HG03460 (cell line): ENCODE measurements around the gene PLXNB3.

Source experiments
- ATAC-seq: cut with Tn5 transposase; IDR thresholded peaks from one replicate; pipeline ENCODE4 v1.9.1; 2021; ENCODE audit not compliant: unreplicated experiment

Gene PLXNB3

DNA sequence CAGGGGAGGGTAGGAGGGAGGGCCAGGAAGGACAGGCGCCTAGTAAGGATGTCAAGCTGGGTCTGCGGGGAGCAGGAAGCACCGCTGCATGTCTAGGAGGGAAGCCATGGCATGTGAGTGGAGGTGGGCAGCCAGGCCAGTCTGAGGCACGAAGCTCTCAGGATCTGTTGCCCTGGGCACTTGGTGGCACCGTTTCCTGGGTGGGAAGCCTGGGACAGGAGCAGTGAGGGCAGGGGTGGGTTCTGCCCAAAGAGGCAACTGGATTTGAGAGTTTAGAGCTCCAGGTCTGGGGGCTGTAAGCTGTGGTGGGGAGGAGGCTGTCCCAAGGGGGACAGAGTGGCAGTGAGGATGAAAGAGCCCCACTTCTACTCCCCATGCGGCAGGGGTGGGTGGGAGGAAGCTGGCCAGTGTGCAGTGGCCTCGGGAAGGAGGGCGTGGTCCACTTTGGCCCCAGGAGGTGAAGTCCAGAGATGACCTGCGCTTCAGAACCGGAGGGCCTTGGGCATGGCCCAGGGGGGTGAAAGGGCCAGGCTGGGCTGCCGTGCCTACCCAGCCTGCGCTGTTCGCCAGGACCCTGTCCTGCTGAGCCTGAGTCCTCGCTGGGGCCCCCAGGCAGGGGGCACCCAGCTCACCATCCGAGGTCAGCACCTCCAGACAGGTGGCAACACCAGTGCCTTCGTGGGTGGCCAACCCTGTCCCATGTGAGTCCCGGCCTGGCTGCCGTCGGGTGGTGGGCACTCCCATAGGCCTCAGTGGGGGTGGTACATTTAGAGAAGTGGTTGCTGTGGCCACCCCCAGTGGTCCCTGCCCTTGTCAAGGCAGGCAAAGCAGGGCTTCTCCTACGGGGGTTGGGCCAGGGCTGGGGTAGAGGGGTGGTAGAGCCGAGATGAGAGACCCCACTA, 8.5 kb downstream of the PLXNB3 start:
- ATAC-seq: no peak

- ATAC-seq: no peak
Measured at GRCh38 chrX:153773218-153773611, 9.2 kb downstream of the PLXNB3 start.

DNA sequence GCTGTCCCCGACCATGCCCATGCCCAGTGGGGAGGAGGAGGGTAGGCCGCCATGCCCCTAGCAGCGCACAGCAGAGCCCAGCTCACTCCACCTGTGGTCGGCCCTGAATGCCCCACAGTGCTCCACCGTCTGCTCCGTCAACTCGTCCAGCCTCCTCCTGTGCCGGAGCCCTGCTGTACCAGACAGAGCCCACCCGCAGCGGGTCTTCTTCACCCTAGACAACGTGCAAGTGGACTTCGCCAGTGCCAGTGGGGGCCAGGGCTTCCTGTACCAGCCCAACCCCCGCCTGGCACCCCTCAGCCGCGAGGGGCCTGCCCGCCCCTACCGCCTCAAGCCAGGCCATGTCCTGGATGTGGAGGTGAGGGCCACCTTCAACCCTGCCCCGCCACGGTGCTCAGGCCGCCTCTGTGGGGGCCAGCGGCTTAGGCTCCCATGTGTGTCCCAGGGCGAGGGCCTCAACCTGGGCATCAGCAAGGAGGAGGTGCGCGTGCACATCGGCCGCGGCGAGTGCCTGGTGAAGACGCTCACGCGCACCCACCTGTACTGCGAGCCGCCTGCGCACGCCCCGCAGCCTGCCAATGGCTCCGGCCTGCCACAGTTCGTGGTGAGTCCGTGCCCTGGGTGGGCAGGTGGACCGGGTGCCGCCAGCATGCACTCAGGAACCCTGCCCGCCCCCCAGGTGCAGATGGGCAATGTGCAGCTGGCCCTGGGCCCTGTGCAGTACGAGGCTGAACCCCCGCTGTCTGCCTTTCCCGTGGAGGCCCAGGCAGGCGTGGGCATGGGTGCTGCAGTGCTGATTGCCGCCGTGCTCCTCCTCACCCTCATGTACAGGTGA, 9.9 kb downstream of the PLXNB3 start:
- ATAC-seq: no peak

DNA sequence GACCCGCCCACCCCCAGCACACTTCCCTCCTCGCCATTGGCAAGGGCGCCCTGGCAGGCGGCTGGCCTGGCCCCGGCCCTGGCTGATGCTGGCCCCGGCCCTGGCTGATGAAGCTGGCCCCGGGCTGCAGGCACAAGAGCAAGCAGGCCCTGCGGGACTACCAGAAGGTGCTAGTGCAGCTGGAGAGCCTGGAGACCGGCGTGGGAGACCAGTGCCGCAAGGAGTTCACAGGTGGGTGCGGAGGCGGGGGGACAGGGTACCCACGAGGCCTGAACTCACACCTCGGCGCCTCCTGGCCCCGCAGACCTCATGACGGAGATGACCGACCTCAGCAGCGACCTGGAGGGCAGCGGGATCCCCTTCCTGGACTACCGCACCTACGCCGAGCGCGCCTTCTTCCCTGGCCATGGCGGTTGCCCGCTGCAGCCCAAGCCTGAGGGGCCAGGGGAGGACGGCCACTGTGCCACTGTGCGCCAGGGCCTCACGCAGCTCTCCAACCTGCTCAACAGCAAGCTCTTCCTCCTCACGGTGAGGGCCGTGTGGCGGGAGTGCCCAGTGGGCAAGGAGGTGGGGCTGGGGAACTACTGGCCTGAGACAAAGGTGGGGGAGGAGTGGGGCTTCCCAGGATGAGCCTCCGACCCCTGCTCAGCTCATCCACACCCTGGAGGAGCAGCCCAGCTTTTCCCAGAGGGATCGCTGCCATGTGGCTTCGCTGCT, 10.7 kb downstream of the PLXNB3 start:
- no peak for ATAC-seq

DNA sequence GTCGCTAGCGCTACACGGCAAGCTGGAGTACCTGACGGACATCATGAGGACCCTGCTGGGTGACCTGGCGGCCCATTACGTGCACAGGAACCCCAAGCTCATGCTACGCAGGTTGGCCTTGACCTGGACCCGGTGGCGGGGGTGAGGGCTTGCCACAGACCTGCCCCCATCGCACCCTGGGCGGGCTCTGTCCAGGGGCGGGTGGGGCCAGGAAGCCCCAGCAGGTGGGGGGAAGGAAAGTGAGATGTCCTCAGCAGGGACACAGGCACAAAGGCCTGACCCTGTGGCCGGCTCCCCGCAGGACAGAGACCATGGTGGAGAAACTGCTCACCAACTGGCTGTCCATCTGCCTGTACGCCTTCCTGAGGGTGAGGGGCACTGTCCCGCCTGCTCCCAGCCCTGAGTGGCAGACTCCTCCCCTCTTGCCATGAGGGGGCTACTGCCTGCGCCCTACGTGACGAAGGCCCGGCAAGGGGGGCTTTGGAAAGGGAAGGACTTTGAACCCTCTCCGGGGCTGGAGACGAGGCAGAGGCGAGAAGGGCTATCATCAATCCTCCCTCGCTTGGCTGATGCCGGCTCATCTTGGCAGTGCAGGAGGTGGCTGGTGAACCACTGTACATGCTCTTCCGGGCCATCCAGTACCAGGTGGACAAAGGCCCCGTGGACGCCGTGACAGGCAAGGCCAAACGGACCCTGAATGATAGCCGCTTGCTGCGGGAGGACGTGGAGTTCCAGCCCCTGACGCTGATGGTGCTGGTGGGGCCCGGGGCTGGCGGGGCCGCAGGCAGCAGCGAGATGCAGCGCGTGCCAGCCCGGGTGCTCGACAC, 11.5 kb downstream of the PLXNB3 start:
- no peak for ATAC-seq

DNA sequence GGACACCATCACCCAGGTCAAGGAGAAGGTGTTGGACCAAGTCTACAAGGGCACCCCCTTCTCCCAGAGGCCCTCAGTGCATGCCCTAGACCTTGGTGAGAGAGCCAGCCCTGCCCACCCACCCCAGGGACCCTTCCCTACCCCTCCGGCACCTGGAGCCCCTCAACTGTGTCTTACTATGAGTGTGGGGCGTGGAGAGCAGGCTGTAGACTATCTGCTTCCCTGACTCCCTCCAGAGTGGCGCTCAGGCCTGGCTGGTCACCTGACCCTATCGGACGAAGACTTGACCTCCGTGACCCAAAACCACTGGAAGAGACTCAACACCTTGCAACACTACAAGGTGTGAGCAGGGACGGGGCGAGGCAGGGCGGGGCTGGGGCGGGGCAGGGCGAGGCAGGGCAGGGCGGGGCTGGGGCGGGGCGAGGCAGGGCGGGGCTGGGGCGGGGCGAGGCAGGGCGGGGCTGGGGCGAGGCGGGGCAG, 12.1 kb downstream of the PLXNB3 start:
- no peak for ATAC-seq

DNA sequence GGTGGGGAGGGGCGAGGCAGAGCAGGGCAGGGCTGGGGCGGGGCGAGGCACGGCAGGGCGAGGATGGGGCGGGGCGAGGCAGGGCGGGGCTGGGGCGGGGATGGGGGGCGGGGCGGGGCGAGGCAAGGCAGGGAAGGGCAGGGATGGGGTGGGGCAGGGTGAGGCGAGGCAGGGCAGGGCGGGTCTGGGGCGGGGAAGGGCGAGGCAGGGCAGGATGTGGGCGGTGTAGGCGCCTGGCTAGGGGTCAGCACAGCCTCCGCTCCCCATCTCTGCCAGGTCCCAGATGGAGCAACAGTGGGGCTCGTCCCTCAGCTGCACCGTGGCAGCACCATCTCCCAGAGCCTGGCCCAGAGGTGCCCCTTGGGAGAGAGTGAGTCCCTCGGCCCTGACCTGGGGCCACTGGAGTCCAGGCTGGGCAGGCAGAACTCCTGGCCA, 12.6 kb downstream of the PLXNB3 start:
- no peak for ATAC-seq

DNA sequence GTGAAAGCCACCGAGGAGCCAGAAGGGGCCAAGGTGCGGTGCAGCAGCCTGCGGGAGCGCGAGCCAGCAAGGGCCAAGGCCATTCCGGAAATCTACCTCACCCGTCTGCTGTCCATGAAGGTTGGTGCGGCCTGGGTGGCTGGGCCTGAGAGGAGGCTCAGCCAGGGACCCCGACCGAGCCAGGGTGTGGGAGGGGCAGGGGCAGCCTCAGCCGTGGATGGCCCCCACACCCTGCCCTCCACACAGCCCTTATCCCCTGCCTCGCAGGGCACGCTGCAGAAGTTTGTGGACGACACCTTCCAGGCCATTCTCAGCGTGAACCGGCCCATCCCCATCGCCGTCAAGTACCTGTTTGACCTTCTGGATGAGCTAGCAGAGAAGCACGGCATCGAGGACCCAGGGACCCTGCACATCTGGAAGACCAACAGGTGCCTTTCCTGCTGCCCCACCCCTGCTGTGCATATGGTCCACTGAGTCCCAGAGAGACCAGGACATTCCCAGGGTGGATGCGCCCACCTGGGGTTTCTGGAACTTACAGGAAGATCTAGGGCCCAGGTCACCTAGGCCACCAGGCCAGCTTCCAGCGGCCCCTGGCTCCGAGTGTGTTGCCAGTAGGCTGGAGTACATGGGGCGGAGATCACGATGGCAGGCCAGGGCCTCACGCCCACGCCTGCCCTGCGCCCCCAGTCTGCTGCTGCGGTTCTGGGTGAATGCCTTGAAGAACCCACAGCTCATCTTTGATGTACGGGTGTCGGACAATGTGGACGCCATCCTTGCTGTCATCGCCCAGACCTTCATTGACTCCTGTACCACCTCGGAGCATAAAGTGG, 13.4 kb downstream of the PLXNB3 start:
- ATAC-seq: no peak

- ATAC-seq: no peak
Measured at GRCh38 chrX:153778181-153778580, 14.1 kb downstream of the PLXNB3 start.

DNA sequence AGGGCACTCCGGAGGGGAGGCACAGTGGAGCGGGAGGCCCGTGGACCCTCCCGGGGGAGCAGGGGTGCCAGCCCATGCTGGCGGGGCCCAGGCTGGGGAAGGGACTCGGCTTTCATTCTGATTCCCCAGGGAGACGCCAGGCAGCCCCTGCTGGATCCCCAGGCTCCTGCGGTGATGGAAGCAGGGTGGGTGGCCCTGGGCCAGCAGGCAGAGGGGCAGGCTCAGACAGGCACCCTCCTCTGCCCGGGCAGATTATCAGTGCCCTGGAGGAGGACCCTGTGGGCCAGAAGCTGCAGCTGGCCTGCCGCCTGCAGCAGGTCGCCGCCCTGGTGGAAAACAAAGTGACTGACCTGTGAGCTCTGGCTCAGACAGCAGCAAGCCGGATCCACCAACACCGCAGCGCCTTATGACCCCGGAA, 14.6 kb downstream of the PLXNB3 start:
- ATAC-seq: no peak

GRCh38 chrX:153779891-153780677, 16.0 kb downstream of the PLXNB3 start:
- ATAC-seq: no peak

DNA sequence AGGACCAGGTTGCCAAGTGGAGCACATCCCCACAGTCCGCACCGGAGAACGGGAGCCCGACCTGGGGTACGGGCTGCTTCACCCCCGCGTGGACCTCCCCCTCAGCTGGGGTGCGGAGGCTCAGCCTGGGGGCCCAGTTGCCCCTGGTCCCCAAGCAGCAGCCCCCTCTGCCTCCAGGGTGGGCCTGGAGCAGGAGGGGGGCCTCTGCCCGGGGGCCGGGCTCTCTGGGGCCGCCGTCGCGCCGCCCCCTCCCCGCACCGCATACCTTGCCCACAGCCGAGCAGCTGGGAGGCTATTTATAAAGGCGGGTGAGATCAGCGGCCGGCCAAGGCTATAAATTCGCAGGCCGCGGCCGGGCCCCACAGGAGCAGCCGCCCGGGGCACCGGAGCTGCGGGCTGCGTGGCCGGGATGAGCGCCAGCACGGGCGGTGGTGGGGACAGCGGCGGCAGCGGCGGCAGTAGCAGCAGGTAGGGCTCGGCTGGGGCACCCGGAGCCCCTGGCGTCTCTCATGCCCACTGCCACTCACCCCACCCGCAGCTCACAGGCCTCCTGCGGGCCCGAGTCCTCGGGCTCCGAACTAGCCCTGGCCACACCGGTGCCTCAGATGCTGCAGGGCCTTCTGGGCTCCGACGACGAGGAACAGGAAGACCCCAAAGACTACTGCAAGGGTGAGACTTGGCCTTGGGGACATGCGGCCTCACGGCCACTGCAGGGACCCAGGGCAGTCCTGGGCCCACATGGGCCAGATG, 16.8 kb downstream of the PLXNB3 start, which contains the start of gene SRPK3:
SRPK3 (plus strand) TSS at position 364 of the 750 bp plus-strand sequence; CDS start at position 410, 46 bp downstream.
- no peak for ATAC-seq

- no peak for ATAC-seq
Measured at GRCh38 chrX:153781428-153782047, 17.5 kb downstream of the PLXNB3 start.

DNA sequence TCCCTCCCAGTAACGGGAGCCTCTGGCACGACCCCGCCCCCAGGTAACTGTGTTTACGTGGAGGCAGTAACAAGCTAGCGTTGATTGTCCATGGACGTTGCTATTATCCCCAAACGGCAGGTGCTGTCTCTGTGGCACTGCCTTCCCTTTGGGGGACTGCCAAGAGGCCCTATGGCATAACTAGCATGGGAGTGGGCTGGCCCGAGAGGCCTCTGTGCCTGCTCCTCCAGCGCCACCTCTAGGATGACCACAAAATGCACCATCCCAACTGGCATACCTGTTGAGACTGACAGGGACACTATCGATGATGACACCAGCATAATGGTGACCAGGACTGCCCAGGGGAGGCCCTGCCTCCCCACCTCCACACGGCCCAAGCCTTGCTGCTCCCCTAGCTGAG, 18.3 kb downstream of the PLXNB3 start:
- ATAC-seq: no peak

- ATAC-seq: no peak
Measured at GRCh38 chrX:153782871-153783270, 18.8 kb downstream of the PLXNB3 start.

DNA sequence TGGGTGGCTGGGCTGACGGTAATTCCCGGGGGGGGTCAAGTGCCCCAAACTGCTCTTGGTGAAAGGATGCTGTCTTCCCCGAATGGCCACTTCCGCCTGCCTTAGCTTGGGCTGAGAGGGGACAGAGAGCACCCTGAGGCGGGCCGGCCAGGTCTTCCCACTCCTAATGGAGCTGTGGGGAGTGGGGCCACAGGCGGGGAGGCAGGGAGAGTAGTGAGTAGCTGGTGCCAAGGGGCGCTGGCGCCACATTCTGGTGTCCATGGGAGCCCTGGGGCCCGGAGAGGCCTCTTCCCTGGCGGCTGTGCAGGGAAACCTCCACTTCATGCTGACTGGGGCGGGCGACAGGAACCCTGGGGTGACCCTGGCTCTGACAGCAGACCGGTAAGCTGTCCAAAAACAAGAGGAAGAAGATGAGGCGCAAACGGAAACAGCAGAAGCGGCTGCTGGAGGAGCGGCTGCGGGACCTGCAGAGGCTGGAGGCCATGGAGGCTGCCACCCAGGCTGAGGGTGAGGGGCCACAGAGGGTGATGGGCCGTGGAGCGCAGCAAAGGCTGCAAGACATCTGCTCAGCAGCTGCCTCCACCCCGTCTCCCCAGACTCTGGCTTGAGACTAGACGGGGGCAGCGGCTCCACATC, 19.4 kb downstream of the PLXNB3 start:
- ATAC-seq: no peak
